Measurements from ENCODE around the gene POLR2H.

DNA sequence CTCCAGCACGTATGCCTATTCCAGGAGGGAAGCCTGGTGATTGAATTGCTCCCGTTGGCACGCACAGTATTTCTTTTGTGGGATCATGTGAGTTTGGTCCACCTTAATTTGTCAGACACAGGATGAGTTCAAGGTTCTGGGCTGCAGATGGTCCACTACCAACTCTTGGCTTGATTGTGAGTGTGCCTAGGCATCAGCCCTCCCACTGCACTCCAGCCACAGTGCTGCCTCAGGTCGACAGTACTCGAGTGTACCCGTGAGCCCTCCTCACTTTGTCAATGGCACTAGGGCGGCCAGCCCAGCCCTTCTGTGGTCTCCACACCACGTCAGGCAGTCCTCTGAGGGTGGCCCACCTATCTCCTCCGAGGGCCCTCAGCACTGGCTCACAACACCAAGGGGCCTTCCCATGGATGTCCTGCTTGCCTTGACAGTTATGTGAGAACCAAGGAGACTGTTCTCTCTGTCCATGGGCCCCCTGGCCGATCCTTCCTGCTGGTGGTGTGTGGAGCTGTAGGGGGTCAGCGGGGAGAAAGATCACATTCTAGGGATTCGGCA lies 48.5 kb downstream of the POLR2H start:
- TF ChIP-seq POLR2AphosphoS5 (IDR thresholded peaks at IDR 0.05) (no peak), POLR2A (IDR thresholded peaks at IDR 0.05) (no peak)
- TF ChIP-seq, protein P1, sequence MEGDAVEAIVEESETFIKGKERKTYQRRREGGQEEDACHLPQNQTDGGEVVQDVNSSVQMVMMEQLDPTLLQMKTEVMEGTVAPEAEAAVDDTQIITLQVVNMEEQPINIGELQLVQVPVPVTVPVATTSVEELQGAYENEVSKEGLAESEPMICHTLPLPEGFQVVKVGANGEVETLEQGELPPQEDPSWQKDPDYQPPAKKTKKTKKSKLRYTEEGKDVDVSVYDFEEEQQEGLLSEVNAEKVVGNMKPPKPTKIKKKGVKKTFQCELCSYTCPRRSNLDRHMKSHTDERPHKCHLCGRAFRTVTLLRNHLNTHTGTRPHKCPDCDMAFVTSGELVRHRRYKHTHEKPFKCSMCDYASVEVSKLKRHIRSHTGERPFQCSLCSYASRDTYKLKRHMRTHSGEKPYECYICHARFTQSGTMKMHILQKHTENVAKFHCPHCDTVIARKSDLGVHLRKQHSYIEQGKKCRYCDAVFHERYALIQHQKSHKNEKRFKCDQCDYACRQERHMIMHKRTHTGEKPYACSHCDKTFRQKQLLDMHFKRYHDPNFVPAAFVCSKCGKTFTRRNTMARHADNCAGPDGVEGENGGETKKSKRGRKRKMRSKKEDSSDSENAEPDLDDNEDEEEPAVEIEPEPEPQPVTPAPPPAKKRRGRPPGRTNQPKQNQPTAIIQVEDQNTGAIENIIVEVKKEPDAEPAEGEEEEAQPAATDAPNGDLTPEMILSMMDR (IDR thresholded peaks at IDR 0.05), result no peak
